ENCODE data around the gene SORL1. TPM values are rescaled to one million over a fixed set of nuclear protein-coding genes. Genes with fewer than 3 reads are reported as not detected.

SORL1 gene
- total and polyA plus RNA-seq, 2 of the 13 experiments (the other 11 are each of a cell fraction or from before 2014, with no cell fraction given): 21.3 to 148 TPM

DNA sequence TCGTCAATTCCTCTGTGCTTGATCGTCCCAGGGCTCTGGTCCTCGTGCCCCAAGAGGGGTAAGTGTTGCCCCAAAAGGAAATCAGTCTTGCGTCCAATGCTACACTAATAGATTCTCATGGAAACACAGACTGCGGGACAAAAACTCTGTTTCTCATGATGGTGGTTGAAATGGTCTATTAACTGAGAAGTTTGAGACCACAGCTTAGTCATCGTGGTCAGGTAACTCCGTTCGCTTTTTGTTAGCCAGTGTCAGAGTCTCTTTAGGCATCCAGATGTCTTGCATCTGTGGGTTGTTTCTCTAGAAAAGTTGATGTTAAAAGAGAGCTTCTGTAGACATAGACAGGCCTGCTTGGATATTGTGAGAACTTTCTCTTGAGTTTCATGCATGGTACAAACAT is 105.2 kb downstream of the SORL1 start:
- ChIA-PET POLR2A (no interaction called here), CTCF (ENCODE audit: low intra/inter-chr PET ratio, low total read pairs) (no interaction called here)
- no peak overlapping the region for H2AFZ ChIP-seq (ENCODE audit: low read length)
- H3K4me2 ChIP-seq (ENCODE audit: low read depth, low read length): no peak overlapping the region
- in situ Hi-C loops (cut with HindIII; ENCODE audit: extremely low pct_ligation_motif_present, low pct_unique_long_range_greater_than_20kb) (no loop called here), intact Hi-C loops (cut with micrococcal nuclease; ENCODE audit: unreplicated experiment) (no loop called here)
- no peaks in the 10 kb centered on the region for H3K79me2 ChIP-seq (ENCODE audit: insufficient read depth, low read length)
- peaks cover 34 to 72% of the 10 kb centered on the region in 2 experiments for H3K36me3 ChIP-seq (replicated peaks in 1 of 2; ENCODE audit: control insufficient read depth in 1 of 2, insufficient read depth in 2 of 2, low read length in 2 of 2)
- no peaks in the 10 kb centered on the region for H3K9me3 ChIP-seq (ENCODE audit: low read length)
- no peak overlapping the region for H3K4me3 ChIP-seq (replicated peaks in 1 of 3; ENCODE audit: insufficient read depth in 1 of 3, low read depth in 2 of 3, low read length in 3 of 3)
- WGBS (ENCODE audit: low lambda C conversion rate): 98% methylated on average over 8 of the region's 8 CpGs
- DNase-seq (ENCODE audit: low spot score) (no peak), ATAC-seq (no peak), FAIRE-seq (no peak)
- no peak for TF ChIP-seq ZNF792 (CRISPR knock-in tag; IDR thresholded peaks at IDR 0.05)
- no peak for TF ChIP-seq REST (IDR thresholded peaks at IDR 0.05; ENCODE audit: borderline replicate concordance in 1 of 2, low read depth in 1 of 2, low read length in 2 of 2)
- TF ChIP-seq ZNF710 (CRISPR knock-in tag; IDR thresholded peaks at IDR 0.05; ENCODE audit: borderline replicate concordance): no peak
- TF ChIP-seq ZBTB7A (CRISPR knock-in tag; IDR thresholded peaks at IDR 0.05): no peak
- no peak overlapping the region for H3K9ac ChIP-seq (ENCODE audit: insufficient read depth, low read depth, low read length)
- no peaks in the 10 kb centered on the region for H4K20me1 ChIP-seq (ENCODE audit: insufficient read depth, low read length)
- H3K4me1 ChIP-seq (ENCODE audit: insufficient read depth, low read length): peaks cover 63% of the 10 kb centered on the region
- H3K27me3 ChIP-seq (ENCODE audit: control insufficient read depth in 1 of 2, insufficient read depth in 2 of 2, low read length in 2 of 2): no peaks in the 10 kb centered on the region
- H3K27ac ChIP-seq (ENCODE audit: extremely low read length, insufficient read depth, low read length): no peak overlapping the region
- no TSS peak for BruUV-seq (replicated peaks)

All from HepG2 (cell line).